ENCODE results near the gene LRRC8C. TPM values are rescaled to one million over a fixed set of nuclear protein-coding genes. Genes with fewer than 3 reads are reported as not detected.

The LRRC8C gene
- total and polyA plus RNA-seq, 10 of the 15 experiments (the other 5 are each of a cell fraction or from before 2014, with no cell fraction given) = 2.3 to 16.3 (median 10.8) TPM

DNA sequence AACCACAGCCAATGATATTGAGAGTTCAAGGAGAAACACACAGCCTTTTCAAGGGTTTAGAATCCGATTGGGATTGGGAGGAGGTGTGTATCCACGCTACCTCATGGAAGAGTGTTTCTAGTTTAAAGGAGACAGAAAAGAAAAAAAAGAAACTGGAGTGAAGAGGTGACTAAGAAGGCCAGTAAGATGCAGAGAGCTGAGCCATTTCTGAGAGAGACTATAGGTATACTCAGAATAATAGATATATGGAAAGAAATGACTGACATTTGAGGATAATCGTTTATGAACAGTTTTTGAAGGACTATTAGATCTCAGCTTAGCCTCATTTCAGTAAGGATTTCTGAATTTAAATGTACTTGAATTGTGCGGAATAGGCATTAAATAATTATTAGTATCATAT, 42.8 kb downstream of the LRRC8C start (continued):
- TF ChIP-seq, protein P1, sequence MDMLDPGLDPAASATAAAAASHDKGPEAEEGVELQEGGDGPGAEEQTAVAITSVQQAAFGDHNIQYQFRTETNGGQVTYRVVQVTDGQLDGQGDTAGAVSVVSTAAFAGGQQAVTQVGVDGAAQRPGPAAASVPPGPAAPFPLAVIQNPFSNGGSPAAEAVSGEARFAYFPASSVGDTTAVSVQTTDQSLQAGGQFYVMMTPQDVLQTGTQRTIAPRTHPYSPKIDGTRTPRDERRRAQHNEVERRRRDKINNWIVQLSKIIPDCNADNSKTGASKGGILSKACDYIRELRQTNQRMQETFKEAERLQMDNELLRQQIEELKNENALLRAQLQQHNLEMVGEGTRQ (IDR thresholded peaks at IDR 0.05; ENCODE audit: borderline replicate concordance, low read depth, low read length) = no peak
- TF ChIP-seq, protein P2, sequence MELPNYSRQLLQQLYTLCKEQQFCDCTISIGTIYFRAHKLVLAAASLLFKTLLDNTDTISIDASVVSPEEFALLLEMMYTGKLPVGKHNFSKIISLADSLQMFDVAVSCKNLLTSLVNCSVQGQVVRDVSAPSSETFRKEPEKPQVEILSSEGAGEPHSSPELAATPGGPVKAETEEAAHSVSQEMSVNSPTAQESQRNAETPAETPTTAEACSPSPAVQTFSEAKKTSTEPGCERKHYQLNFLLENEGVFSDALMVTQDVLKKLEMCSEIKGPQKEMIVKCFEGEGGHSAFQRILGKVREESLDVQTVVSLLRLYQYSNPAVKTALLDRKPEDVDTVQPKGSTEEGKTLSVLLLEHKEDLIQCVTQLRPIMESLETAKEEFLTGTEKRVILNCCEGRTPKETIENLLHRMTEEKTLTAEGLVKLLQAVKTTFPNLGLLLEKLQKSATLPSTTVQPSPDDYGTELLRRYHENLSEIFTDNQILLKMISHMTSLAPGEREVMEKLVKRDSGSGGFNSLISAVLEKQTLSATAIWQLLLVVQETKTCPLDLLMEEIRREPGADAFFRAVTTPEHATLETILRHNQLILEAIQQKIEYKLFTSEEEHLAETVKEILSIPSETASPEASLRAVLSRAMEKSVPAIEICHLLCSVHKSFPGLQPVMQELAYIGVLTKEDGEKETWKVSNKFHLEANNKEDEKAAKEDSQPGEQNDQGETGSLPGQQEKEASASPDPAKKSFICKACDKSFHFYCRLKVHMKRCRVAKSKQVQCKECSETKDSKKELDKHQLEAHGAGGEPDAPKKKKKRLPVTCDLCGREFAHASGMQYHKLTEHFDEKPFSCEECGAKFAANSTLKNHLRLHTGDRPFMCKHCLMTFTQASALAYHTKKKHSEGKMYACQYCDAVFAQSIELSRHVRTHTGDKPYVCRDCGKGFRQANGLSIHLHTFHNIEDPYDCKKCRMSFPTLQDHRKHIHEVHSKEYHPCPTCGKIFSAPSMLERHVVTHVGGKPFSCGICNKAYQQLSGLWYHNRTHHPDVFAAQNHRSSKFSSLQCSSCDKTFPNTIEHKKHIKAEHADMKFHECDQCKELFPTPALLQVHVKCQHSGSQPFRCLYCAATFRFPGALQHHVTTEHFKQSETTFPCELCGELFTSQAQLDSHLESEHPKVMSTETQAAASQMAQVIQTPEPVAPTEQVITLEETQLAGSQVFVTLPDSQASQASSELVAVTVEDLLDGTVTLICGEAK (IDR thresholded peaks at IDR 0.05; ENCODE audit: borderline replicate concordance) = no peak
- no peak for TF ChIP-seq KLF5 (IDR thresholded peaks at IDR 0.05; ENCODE audit: partially characterized antibody)

GRCh38 chr1:89681045-89681729, 48.3 kb downstream of the LRRC8C start:
- Histone ChIP-seq H3K27me3 (replicated peaks in 1 of 2; ENCODE audit: control insufficient read depth in 2 of 2, insufficient read depth in 2 of 2, low read length in 1 of 2) (no peaks in the 10 kb centered on the region), H3K4me2 (ENCODE audit: control insufficient read depth, insufficient read depth) (peak overlapping the region; percentile 7), H3K4me3 (no peak overlapping the region), H3K4me1 (ENCODE audit: control insufficient read depth, insufficient read depth, low read length) (peaks cover 5% of the 10 kb centered on the region; the same call in 1 of the 2 replicates), H3K9ac (ENCODE audit: control insufficient read depth, insufficient read depth, low read length) (no peak overlapping the region), H3K9me3 (replicated peaks; ENCODE audit: control insufficient read depth, insufficient read depth, low read length) (no peaks in the 10 kb centered on the region; the same call in 1 of the 3 replicates), H2AFZ (ENCODE audit: control insufficient read depth, low read depth, low read length) (no peak overlapping the region), H3K36me3 (ENCODE audit: control insufficient read depth in 2 of 2, insufficient read depth in 2 of 2, low read length in 1 of 2) (0 out of 4 replicates have a peak, but pooled peaks cover 0 to 2% of the 10 kb centered on the region in 2 experiments), H3K79me2 (ENCODE audit: control insufficient read depth, insufficient read depth, low read length) (peaks cover 3% of the 10 kb centered on the region), H3K27ac (ENCODE audit: control insufficient read depth, insufficient read depth) (peak overlapping the region; percentile 49), H4K20me1 (ENCODE audit: control insufficient read depth, insufficient read depth) (no peaks in the 10 kb centered on the region)
- ATAC-seq (peak; percentile 91), DNase-seq (ENCODE audit: low read depth, low spot score) (peak; percentile 57), FAIRE-seq (peak; percentile 59)
- BruUV-seq (replicated peaks) = no TSS peak
- ChIA-PET SMC1A (ENCODE audit: uncharacterized antibody, unreplicated experiment) (interaction anchor here (0.7 to 3.9 kb wide), 11 partner anchors 9 to 82 kb away, joined by 3 to 18 read pairs (median 4); no protein-coding TSS in a partner anchor), RAD21 (ENCODE audit: unreplicated experiment) (interaction anchor here (0.6 to 1.5 kb wide), 10 partner anchors 11 to 54 kb away, joined by 3 to 5 read pairs (median 3); partner anchors contain the start of gene LRRC8C), POLR2A (interaction anchor here (0.6 to 1.2 kb wide), 3 partner anchors 12 to 791 kb away, joined by 4 to 7 read pairs (median 4); no protein-coding TSS in a partner anchor), CTCF (interaction anchor here (0.7 to 2.3 kb wide), 3 partner anchors 11 to 14 kb away, joined by 3 to 18 read pairs (median 3); no protein-coding TSS in a partner anchor)
- intact Hi-C loops (cut with micrococcal nuclease; ENCODE audit: unreplicated experiment) = no loop called here
- in situ Hi-C loops (cut with MboI) = no loop called here
- 67% methylated on average over 2 of the region's 2 CpGs for WGBS (ENCODE audit: insufficient coverage, insufficient replicate concordance, low lambda C conversion rate, missing lambda C conversion rate)
- TF ChIP-seq SREBF2 (IDR thresholded peaks at IDR 0.05; ENCODE audit: low read length) = no peak
- peak; percentile 8 for TF ChIP-seq RELA (IDR thresholded peaks at IDR 0.05; ENCODE audit: borderline replicate concordance, partially characterized antibody)
- TF ChIP-seq, protein P3, sequence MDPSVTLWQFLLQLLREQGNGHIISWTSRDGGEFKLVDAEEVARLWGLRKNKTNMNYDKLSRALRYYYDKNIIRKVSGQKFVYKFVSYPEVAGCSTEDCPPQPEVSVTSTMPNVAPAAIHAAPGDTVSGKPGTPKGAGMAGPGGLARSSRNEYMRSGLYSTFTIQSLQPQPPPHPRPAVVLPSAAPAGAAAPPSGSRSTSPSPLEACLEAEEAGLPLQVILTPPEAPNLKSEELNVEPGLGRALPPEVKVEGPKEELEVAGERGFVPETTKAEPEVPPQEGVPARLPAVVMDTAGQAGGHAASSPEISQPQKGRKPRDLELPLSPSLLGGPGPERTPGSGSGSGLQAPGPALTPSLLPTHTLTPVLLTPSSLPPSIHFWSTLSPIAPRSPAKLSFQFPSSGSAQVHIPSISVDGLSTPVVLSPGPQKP (IDR thresholded peaks at IDR 0.05; ENCODE audit: low read depth, low read length) = no peak
- TF ChIP-seq SMC3 (IDR thresholded peaks at IDR 0.05; ENCODE audit: borderline replicate concordance, low read length) = no peak
- TF ChIP-seq CREM (IDR thresholded peaks at IDR 0.05; ENCODE audit: low read depth) = peak; percentile 39; the same call in 1 of the 2 replicates
- TF ChIP-seq SMARCA5 (IDR thresholded peaks at IDR 0.05) = no peak; the same call in 1 of the 2 replicates
- TF ChIP-seq ETV6 (conservative IDR thresholded peaks at IDR 0.05 in 1 of 2, IDR thresholded peaks at IDR 0.05 in 1 of 2; ENCODE audit: borderline replicate concordance in 1 of 2, low read depth in 1 of 2) = no peak
- peak; percentile 82 for TF ChIP-seq ZNF24 (IDR thresholded peaks at IDR 0.05)
- TF ChIP-seq MAX (IDR thresholded peaks at IDR 0.05; ENCODE audit: low read depth, low read length) = no peak
- no peak for TF ChIP-seq ZBED1 (IDR thresholded peaks at IDR 0.05; ENCODE audit: borderline replicate concordance)
- TF ChIP-seq SRF (IDR thresholded peaks at IDR 0.05; ENCODE audit: low read depth in 2 of 2, low read length in 2 of 2) = no peak
- no peak; the same call in 2 of the 3 replicates for TF ChIP-seq POU2F2 (IDR thresholded peaks at IDR 0.05; ENCODE audit: borderline replicate concordance, low read depth, low read length)
